Activated CD8-positive, alpha-beta memory T cell treated with anti-CD3 and anti-CD28 coated beads for 48 hours (primary cell): ENCODE data around the gene COL25A1.
"Not testable (repeated sequence)": the region's sequence is repeated elsewhere in the genome, so short reads cannot be mapped to it uniquely, and the experiment has no call there.

Experiments used
- DNase-seq, 3 experiments: peaks; one replicate each; pipeline ENCODE4 v3.0.0-alpha.2; 2020; ENCODE audit warnings: low read depth in 2 of 3, low spot score in 2 of 3

COL25A1 gene

DNA sequence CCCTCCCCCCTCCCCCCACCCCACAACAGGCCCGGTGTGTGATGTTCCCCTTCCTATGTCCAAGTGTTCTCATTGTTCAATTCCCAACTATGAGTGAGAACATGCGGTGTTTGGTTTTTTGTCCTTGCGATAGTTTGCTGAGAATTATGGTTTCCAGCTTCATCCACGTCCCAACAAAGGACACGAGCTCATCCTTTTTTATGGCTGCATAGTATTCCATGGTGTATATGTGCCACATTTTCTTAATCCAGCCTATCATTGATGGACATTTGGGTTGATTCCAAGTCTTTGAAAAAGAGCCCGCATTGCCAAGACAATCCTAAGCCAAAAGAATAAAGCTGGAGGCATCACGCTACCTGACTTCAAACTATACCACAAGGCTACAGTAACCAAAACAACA is 231.8 kb downstream of the COL25A1 start:
- DNase-seq: not testable (repeated sequence)

DNA sequence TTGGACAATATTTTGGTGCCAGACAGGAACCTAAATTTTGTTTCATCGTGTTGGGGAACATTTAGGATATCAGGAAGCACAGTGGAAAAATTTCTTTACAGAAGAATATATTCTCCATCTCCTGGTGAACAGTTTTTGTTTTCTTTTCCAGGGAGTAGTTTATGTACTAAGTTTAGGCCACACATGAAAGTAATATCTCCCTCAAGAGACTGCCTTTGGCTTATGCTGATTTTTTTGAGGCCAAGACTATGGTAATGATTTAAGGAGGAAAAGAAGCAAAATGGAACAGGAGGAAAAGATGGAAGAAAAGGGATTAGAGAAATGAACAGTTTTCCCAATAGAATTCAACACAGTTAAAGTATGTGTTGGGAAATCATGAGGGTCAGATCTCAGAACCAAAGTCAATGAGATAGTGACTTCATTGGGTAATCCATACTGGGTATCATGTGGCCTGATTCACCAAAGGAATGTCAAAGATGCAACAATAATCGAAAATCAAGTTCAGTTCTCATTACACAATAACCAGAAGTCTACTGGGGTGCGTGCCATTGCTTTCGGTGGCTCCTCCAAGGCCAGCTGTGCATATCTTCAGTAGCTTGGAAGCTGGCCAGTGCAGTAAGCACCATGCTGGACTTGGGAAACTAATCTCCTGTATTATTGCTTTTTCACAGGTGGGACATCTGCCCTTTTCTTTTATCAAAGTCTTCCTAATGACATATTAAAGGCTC is 234.8 kb downstream of the COL25A1 start:
- DNase-seq: no peak

DNA sequence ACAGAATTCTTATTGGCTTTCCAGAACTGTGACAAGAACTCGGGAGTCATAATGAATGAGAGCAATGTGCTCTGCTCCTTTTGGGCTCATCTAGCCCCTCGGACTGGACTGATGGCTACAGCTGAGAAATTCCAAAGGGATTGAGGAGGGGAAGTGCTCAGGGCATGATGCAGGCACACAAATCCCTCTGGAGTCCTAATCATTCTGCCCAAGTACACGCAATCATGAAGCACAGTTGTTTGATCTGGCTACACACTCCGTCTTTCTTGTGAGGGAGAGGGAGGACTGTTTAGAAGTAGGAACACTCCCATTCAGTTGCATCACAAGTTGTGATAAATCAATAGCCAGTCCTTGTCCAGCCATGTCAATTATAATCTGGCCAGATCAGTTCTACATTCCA is 237.5 kb downstream of the COL25A1 start:
- no peak for DNase-seq

DNA sequence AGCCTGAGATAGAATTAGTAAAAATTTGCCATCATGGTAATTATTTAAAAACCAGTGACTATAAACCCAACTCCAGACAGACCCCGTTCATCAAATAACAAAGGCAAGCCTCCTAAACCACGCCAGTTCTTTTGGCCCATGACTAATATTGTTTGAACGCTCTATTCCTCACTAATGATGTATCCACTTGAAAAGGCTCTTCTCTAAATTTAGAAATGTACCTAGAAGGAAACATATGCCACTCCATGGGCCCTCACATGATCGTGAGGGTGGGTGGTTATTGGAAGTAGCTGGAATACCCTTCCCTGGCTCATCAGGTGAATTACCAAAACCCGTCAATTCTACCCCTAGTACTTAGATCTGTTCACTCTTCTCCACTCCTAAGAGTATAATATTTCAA is 249.2 kb downstream of the COL25A1 start:
- no peak for DNase-seq

DNA sequence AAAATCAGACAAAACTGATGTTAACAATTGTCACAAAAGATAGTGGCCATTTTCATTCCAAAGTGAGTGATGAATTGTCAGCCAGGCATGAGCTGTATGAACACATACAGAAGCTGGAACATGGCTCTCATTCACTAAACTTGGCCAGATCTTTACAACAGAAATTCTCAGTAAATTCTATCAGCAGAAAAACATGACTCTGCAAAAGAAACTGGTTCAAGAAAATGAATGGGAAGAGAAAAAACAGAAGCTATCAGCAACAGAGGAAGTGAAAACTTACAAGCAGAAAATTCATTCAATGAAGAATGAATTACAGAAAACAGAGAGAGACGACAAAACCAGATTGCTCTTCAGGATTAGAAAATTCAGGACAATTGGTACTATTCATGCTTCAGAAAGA is 249.6 kb downstream of the COL25A1 start:
- DNase-seq: no peak

DNA sequence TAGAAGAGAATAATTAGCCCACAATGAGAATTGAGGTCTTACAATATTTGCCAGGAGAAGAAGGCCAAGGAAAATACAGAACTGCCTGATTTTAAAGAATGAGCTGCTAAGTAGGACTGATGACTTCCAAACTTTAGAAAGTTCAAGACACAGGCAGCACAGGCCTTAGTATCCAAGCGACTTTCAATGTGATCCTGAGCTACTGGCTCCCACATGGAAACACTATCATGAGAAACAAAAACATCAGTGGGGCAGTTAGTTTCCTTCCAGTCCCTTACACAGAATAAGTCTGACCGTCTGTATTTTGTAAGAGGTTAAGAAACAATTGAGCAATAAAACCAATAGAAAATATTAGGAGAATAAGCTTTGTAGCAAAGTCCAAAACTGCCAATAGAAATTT is 251.4 kb downstream of the COL25A1 start:
- no peak for DNase-seq

DNA sequence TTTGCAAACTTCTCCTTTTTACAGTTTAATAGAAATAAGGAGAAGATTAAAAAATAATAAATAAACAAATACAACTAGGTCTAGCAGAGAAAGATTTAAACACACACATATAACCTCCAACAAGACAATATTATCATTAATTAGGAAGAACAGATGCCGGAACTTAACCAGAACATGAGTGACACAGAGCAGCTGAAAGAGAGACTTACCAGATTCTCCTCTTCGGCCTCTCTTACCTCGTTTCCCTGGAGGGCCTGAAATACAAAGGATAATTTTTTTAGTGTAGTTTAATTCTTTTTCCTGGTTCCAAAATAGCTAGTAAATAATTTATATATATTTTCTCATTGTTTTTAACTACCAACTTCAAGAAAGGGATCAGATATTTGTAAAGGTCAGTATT is 252.5 kb downstream of the COL25A1 start:
- DNase-seq: no peak

DNA sequence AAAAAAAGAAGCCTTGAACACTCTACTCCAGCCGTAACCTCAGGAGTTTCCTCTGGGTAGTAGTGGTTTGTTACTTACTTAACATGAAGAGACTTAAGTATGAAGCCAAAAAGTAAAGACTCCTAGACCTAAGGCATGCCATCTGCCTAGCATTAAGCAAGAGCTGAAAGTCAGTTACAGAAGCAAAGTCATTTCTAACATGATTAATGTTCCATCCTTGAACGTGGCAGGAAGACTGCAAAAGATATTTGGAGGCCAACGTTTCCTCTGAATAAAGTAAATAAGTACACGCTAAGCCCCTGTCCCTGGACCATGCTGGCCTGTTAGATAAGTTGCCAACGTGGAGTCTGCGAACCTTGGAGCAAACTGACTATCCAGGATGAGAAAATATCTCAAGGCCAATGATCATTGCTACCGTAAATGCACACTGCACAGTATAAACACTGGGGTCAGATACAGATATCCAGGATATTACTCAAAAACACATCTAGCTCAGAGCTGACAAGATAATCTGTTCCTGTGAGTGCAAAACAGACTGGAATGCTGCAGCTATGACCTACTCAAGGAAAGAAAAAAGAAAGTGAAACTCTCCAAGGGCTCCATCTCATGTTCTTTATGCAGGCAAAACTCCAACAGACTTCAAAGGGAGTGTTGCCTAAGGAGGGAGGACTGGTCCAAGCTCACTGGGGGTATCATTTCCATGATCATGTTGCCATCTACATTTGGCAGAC is 255.8 kb downstream of the COL25A1 start:
- no peak for DNase-seq

DNA sequence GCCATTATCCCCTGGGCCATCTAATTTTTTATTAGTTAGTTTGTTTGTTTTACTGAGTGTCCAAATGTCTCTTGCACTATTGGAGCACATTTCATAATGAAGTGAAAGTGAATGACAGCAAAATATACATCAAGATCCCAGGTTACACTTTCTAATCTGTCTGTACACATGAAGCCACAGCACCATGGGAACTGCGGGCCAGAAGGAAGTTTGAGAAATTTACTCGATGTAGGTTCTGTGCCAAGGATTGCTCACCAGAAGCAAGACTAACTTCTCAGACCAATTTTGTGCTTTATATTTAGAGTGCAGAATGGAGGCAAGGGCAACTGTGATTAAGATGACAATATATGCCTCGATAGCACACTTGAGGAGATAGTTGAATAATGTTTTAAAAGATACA is 258.0 kb downstream of the COL25A1 start:
- DNase-seq: no peak

DNA sequence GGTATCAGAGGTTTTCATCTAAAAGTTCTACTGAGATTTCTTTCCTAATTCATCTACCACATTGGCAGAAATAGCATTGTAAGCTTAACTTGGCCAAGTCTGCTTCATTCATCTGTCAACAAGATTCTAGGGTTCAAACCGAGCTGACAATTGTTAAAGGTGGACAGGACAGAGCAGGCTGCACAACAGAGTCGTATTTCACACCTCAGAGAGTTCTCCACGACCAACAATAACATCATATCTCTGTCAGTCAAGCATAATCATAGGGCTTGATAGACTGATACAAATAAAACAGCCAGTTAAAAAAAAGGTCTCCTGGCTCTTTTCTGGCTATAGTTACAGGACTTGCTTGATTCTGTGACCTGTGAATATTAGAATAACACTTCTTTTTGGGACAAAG is 259.2 kb downstream of the COL25A1 start:
- no peak for DNase-seq

DNA sequence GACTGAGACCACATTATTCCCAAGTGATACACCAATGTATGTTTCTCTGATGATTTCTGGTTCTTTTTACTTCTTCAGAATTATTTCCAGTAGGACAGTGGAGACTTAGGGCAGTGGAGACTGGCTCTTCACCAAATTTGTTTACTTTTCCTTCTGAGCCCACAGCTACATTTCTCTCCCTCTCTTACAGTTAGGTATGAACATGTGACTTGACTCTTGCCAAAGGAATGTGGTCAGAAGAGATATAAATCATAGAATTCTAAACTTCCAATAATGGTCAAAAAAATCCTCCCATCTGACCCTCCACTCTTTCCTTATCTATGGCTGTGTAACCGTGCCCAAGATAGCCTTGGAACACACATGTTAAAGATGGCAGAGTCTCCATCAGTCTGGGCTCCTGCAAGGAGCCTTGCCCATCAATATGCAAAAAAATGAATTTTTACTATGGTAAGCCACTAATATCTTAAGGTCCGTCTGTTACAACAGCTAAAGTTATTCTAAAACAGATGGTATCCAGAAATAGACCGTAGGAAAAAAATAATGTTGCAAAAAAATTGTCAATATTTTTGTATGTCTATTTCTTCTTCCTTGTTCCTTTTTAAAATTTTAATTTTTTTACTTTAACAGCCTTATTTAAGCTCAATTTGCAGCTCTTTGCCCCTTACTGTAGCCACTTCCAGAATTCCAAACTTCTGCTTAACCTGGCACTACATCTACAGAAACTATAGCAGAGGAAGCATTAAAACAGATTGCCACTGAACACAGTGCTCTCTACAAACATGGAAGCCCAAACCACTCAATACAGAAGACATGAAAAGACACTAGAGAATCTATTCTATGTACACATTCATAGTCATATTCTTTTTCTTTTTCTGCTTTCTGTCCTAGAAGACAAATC is 260.7 kb downstream of the COL25A1 start:
- no peak for DNase-seq

DNA sequence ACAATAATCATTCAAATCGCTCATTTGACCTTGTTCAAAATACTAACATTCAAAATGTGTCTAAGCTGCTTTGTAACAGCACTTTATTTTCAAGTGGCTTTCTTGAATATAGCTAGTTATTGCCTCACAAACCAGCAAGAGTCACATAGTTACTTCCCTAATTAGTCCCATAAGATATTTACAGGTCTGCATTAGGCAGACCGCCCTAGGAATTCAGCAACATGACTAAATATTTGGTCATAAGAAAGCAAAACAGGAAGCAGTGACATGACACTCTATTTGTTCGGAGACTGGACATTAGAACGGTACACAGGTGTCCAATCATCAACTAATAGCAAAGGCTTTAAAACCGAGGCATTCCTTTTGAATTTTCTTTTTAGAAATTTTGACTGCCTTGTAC is 262.0 kb downstream of the COL25A1 start:
- DNase-seq: no peak

DNA sequence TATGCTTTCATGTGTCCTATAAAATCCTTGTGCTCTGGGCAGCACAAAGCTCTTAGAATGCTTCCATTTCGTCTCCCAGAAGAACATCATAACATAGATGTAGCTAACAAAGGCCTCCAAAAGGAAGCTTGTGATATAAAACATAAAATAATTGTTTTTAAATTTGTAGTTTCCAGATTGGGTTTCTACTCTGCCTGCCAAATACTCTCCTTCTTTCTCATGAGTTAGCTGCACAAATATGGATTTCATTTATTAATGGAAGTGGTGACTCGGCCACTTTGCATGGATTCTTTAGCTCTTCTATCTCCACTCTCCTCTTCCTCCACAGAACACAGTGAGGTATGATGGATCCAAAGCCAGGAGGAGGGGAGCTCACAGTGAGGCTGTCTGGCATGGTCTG is 265.4 kb downstream of the COL25A1 start:
- no peak for DNase-seq

DNA sequence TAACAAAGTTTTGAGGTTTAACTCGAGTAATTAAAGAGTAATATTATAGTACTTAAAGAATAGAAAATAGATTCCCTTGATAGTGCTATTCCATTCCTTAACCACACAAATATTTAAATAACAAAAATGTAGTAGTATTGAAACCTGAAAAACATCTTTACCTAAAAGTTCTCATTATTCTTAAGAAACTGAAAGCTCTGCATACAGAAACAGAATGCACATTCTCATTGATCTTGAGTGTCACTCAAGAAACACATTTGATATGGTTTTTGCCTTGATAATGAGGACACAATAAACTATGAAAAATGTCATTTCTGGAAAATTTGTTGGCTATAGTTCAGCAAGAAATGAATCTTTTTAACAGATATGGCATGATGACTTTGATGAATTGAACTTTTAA is 268.5 kb downstream of the COL25A1 start:
- DNase-seq: no peak

DNA sequence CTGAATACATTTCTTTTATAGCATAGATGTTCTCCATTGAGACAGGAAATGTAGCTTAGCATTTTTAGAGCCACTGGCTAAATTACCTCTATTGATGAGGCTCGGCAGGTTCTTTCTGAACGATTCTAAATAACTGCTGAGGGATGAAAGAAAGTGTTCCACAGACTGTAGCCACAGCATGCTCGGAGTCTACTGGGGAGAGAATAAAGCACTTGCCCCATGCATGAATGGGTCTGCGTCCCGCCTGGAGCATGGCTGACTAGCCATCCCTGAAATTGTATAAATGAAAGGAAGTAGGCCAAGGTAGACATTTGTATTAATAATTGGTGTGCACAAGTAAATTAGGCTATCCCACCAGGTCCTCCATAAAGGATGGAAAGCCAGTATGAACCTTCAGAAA is 269.8 kb downstream of the COL25A1 start:
- no peak for DNase-seq

DNA sequence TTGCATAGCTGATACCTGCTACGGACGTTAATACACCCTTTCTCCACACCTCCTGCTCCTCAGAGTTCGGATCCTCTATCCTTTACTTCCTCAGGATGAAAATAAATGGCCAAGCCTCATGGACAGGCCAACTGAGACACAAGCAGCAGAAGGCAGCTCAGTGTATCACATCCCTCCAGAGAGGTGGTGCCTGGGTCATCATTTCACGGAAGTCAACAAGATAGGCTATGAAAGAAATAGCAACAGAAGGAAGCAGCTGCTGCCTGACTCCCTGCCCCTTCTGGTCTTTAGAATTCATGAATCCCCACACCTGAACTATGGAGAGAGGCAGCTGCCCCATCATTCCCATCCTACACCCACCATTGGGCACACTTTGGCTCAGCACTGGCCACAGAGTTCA is 272.5 kb downstream of the COL25A1 start:
- no peak for DNase-seq

DNA sequence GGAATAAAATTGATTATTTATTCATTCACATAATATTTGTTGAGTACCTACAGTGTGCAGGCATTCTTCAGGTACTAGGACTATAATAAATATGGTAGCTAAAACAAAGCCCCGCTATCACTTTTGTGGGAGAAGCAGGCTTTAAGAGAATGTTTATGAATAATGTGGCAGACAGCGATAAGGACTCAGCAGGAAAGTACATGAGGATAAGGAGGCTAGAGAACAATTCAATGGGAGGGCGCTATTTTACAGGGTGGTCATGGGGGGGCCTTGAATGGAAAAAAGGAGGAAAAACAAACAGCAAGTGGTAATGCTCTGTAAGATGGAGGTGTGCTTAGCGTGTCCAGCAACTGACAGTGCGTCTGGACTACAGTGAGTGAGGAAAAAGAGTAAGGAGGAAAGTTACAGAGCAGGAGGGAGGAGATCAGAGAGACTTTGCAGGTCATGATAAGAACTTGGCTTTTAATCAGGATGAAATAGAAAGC is 275.4 kb downstream of the COL25A1 start:
- no peak for DNase-seq

DNA sequence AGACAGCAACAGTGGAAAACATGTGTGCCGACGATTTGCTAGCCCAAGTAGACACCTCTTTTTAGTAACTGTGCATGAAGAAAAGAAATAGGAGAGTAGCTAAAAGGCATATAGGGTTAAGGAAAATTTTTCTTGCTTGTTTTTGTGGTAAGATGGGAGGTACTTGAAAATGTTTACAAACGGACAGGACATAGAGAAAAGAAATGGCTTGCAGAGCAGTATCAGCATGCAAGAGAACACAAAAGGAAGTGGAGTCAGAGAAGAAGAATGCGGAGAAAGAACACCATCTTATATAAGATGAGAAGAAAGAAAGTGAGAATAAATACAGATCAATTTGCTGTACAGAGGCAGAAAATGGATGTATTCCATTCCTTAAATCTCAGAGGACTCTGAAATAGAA is 275.9 kb downstream of the COL25A1 start:
- DNase-seq: no peak

DNA sequence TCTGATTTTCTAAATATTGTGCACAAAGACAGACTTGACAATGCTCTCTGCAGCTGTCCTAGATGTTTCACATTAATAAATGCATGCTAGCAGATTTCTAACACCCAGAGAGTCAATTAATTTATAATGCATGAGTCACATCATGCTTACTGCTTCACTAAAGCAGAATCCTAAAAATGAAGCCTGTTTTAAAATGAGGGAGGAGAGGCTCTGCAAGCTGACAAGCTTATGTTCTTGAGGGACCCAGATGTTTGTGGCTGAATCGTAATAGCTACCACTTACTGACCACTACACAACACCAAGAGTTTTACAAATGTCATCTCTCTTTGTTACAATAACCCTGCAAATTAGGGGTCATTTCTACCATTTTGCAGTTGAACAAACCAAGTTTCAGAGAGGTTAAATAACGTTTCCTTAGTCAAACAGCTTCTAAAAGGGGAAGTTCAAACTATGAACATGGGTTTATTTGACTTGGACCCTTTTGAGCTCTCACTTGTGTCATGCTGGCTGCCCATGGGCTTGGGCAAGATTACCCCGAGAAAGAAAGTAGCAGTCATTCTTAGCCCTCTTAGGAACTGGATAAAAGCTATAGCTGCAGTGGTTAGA is 276.9 kb downstream of the COL25A1 start:
- no peak for DNase-seq

DNA sequence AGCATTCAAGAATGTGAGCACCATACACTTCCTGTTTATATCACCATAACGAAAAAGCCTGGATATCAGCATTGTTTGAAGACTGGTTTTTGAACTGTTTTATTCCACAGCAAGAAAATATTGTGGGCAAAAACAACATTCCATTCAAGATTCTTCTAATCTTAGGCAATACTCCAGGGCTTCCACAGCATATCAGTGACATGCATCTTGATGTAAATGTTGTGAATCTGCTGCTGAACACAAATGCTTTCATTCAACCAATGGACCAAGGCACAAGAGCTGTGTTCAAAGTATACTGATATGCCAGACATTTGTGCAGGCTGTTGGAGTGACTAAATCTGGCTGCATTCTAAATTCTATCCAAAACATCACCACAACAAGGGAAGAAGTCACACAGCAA is 279.5 kb downstream of the COL25A1 start:
- no peak for DNase-seq

DNA sequence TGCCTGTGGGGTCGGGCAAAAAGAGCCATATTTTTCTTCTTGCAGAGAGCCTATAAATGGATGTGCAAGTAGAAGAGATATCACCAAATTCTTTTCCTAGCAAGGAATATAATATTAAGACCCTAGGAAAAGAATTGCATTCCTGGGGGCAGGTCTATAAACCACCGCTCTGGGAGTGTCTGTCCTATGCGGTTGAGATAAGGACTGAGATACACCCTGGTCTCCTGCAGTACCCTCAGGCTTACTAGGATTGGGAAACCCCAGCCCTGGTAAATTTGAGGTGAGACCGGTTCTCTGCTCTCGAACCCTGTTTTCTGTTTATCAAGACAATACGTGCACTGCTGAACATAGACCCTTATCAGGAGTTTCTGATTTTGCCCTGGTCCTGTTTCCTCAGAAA is 280.8 kb downstream of the COL25A1 start:
- DNase-seq: not testable (repeated sequence)
